Mesendoderm (in vitro differentiated cells): ENCODE results near the gene PHF2.

ENCODE experiments used
- DNase-seq: peaks from one replicate; pipeline ENCODE4 v3.0.0; 2013
- H2AK5ac ChIP-seq: 2 replicates; pipeline ENCODE4 v1.6.1; 2013; ENCODE audit warnings: low read length, inconsistent platforms
- H2BK120ac ChIP-seq: 2 replicates; pipeline ENCODE4 v1.6.1; 2013; ENCODE audit warnings: low read depth, mild to moderate bottlenecking, low read length, moderate library complexity, mixed read lengths
- H2BK15ac ChIP-seq: replicated peaks from 2 replicates; pipeline ENCODE4 v1.6.1; 2013; ENCODE audit warnings: low read depth, mild to moderate bottlenecking, moderate library complexity
- H2BK5ac ChIP-seq: 2 replicates; pipeline ENCODE4 v1.6.1; 2013; ENCODE audit warnings: low read length, inconsistent platforms
- H3K18ac ChIP-seq: 2 replicates; pipeline ENCODE4 v1.6.1; 2013; ENCODE audit warnings: mild to moderate bottlenecking, low read length, mixed read lengths
- H3K23ac ChIP-seq: one replicate; pipeline ENCODE4 v1.6.1; 2013; ENCODE audit warnings: low read length
- H3K27ac ChIP-seq: 2 replicates; pipeline ENCODE4 v1.5.1; 2013; ENCODE audit warnings: low read depth, mild to moderate bottlenecking, inconsistent platforms, low read length, moderate library complexity
- H3K27me3 ChIP-seq: 2 replicates; pipeline ENCODE4 v1.6.1; 2013; ENCODE audit warnings: low read length, control low read depth, mild to moderate bottlenecking, inconsistent platforms; ENCODE audit not compliant: insufficient read depth, poor library complexity
- H3K36me3 ChIP-seq: 2 replicates; pipeline ENCODE4 v1.6.1; 2013; ENCODE audit warnings: low read length, inconsistent platforms; ENCODE audit not compliant: control insufficient read depth, insufficient read depth
- H3K4ac ChIP-seq: one replicate; pipeline ENCODE4 v1.6.1; 2013; ENCODE audit warnings: low read depth, mild to moderate bottlenecking, low read length, moderate library complexity
- H3K4me1 ChIP-seq: 2 replicates; pipeline ENCODE4 v1.6.1; 2013; ENCODE audit warnings: low read depth, low read length, inconsistent platforms; ENCODE audit not compliant: control insufficient read depth
- H3K4me2 ChIP-seq: 2 replicates; pipeline ENCODE4 v1.6.1; 2013; ENCODE audit warnings: low read length
- H3K4me3 ChIP-seq: 2 replicates; pipeline ENCODE4 v1.5.1; 2013; ENCODE audit warnings: mild to moderate bottlenecking, low read length
- H3K56ac ChIP-seq: one replicate; pipeline ENCODE4 v1.6.1; 2013; ENCODE audit warnings: low read length
- H3K79me1 ChIP-seq: 2 replicates; pipeline ENCODE4 v1.6.1; 2013; ENCODE audit warnings: low read length, inconsistent platforms
- H3K79me2 ChIP-seq: 2 replicates; pipeline ENCODE4 v1.6.1; 2013; ENCODE audit warnings: mild to moderate bottlenecking, low read length; ENCODE audit not compliant: control insufficient read depth, insufficient read depth
- H3K9ac ChIP-seq: 2 replicates; pipeline ENCODE4 v1.6.1; 2013; ENCODE audit warnings: low read length, inconsistent platforms
- H4K5ac ChIP-seq: one replicate; pipeline ENCODE4 v1.6.1; 2013; ENCODE audit warnings: low read length
- H4K8ac ChIP-seq: one replicate; pipeline ENCODE4 v1.6.1; 2013; ENCODE audit warnings: low read depth, mild to moderate bottlenecking, control low read depth, low read length, moderate library complexity
- WGBS: extraction: QIAGEN DNeasy Blood & Tissue Kit; methylation state at CpG from one replicate; pipeline ENCODE4 v1.1.7; 2013; ENCODE audit warnings: low lambda C conversion rate, missing lambda C conversion rate; ENCODE audit not compliant: insufficient coverage; ENCODE audit errors: extremely low coverage; 5-methylcytosine and 5-hydroxymethylcytosine counted together

Gene PHF2

GRCh38 chr9:93574900-93575795 lies 1.2 kb upstream of the PHF2 start:
- peak; percentile 23 for DNase-seq
- Histone ChIP-seq H3K4ac (no peak overlapping the region), H3K27ac (no peak overlapping the region), H3K27me3 (no peaks in the 10 kb centered on the region), H4K5ac (no peak overlapping the region), H2BK5ac (no peak overlapping the region), H2BK15ac (no peak overlapping the region), H4K8ac (no peak overlapping the region), H2BK120ac (no peak overlapping the region), H2AK5ac (no peak overlapping the region), H3K9ac (peak overlapping the region; percentile 84), H3K36me3 (no peaks in the 10 kb centered on the region), H3K18ac (peak overlapping the region; percentile 98), H3K56ac (peak overlapping the region; percentile 87), H3K4me2 (peak overlapping the region; percentile 79), H3K4me3 (peak overlapping the region; percentile 51), H3K79me1 (peaks cover 6% of the 10 kb centered on the region), H3K79me2 (no peaks in the 10 kb centered on the region), H3K23ac (peak overlapping the region; percentile 89), H3K4me1 (peaks cover 5% of the 10 kb centered on the region)
- WGBS, result no CpG with 5 or more reads among the region's 30 CpGs

- Histone ChIP-seq H3K27ac (no peak overlapping the region), H3K4me3 (peak overlapping the region; percentile 51), H3K4ac (peak overlapping the region; percentile 96), H3K18ac (peak overlapping the region; percentile 98), H4K8ac (peak overlapping the region; percentile 91), H3K79me1 (peaks cover 10% of the 10 kb centered on the region), H3K23ac (no peak overlapping the region), H3K9ac (peak overlapping the region; percentile 84), H3K36me3 (no peaks in the 10 kb centered on the region), H2BK120ac (peak overlapping the region; percentile 51), H2AK5ac (no peak overlapping the region), H4K5ac (no peak overlapping the region), H3K27me3 (no peaks in the 10 kb centered on the region), H2BK15ac (no peak overlapping the region), H3K79me2 (no peaks in the 10 kb centered on the region), H2BK5ac (no peak overlapping the region), H3K4me1 (peaks cover 5% of the 10 kb centered on the region), H3K56ac (peak overlapping the region; percentile 87), H3K4me2 (peak overlapping the region; percentile 79)
- no CpG with 5 or more reads among the region's 26 CpGs for WGBS
- peak; percentile 37 for DNase-seq
These were observed 557 bp upstream of the PHF2 start for GRCh38 chr9:93575796-93576257.

- H2BK15ac ChIP-seq, result no peak overlapping the region
- H3K27ac ChIP-seq, result no peak overlapping the region
- H3K9ac ChIP-seq, result peak overlapping the region; percentile 73
- no peaks in the 10 kb centered on the region for H3K27me3 ChIP-seq
- H3K18ac ChIP-seq, result peak overlapping the region; percentile 98
- no peaks in the 10 kb centered on the region for H3K36me3 ChIP-seq
- H3K79me1 ChIP-seq, result peaks cover 17% of the 10 kb centered on the region
- H3K4me3 ChIP-seq, result peak overlapping the region; percentile 15
- peak overlapping the region; percentile 28 for H4K8ac ChIP-seq
- H3K4me1 ChIP-seq, result peaks cover 5% of the 10 kb centered on the region
- peak overlapping the region; percentile 64 for H3K4ac ChIP-seq
- no peak overlapping the region for H2BK120ac ChIP-seq
- H3K79me2 ChIP-seq, result peaks cover 2% of the 10 kb centered on the region
- H2BK5ac ChIP-seq, result no peak overlapping the region
- H2AK5ac ChIP-seq, result no peak overlapping the region
- H3K23ac ChIP-seq, result no peak overlapping the region
- WGBS, result no CpG with 5 or more reads among the region's 74 CpGs
- peak overlapping the region; percentile 82 for H3K56ac ChIP-seq
- H4K5ac ChIP-seq, result no peak overlapping the region
- H3K4me2 ChIP-seq, result peak overlapping the region; percentile 72
- DNase-seq, result peak; percentile 33
These were observed 942 bp downstream of the PHF2 start for GRCh38 chr9:93577078-93577974.

- Histone ChIP-seq H3K56ac (no peak overlapping the region), H3K4me2 (peak overlapping the region; percentile 72), H3K79me2 (peaks cover 2% of the 10 kb centered on the region), H3K4ac (no peak overlapping the region), H3K4me3 (no peak overlapping the region), H3K79me1 (peaks cover 17% of the 10 kb centered on the region), H3K4me1 (peaks cover 5% of the 10 kb centered on the region), H4K5ac (no peak overlapping the region), H3K18ac (no peak overlapping the region), H2BK5ac (no peak overlapping the region), H3K23ac (no peak overlapping the region), H3K27ac (no peak overlapping the region), H2AK5ac (no peak overlapping the region), H3K27me3 (no peaks in the 10 kb centered on the region), H2BK120ac (no peak overlapping the region), H3K36me3 (no peaks in the 10 kb centered on the region), H3K9ac (peak overlapping the region; percentile 73), H2BK15ac (no peak overlapping the region), H4K8ac (no peak overlapping the region)
- WGBS, result no CpG with 5 or more reads among the region's 13 CpGs
- DNase-seq, result no peak
These were observed 1.7 kb downstream of the PHF2 start for GRCh38 chr9:93577975-93578682.

GRCh38 chr9:93578844-93579243 lies 2.5 kb downstream of the PHF2 start:
- Histone ChIP-seq H4K5ac (no peak overlapping the region), H3K27ac (no peak overlapping the region), H3K4ac (no peak overlapping the region), H3K18ac (no peak overlapping the region), H3K27me3 (no peaks in the 10 kb centered on the region), H3K4me2 (no peak overlapping the region), H3K56ac (no peak overlapping the region), H3K4me3 (no peak overlapping the region), H3K79me1 (peaks cover 17% of the 10 kb centered on the region), H2AK5ac (no peak overlapping the region), H3K23ac (no peak overlapping the region), H2BK5ac (no peak overlapping the region), H2BK120ac (no peak overlapping the region), H3K4me1 (peaks cover 5% of the 10 kb centered on the region), H3K79me2 (peaks cover 2% of the 10 kb centered on the region), H4K8ac (no peak overlapping the region), H2BK15ac (no peak overlapping the region), H3K9ac (no peak overlapping the region), H3K36me3 (no peaks in the 10 kb centered on the region)
- no peak for DNase-seq
- no CpG with 5 or more reads among the region's 5 CpGs for WGBS
